Frontal cortex (tissue), 4 donors: ENCODE results near the gene LRTM2. TPM values are rescaled to one million over a fixed set of nuclear protein-coding genes. Genes with fewer than 3 reads are reported as not detected.

Experiments used
- DNase-seq, 2 donors: peaks; one replicate each; pipeline ENCODE4 v3.0.0; 2012; ENCODE audit warnings: low spot score in 2 of 2
- FAIRE-seq: peaks from 2 replicates; lab custom pipeline; 2012; peaks lifted over from hg19 to GRCh38; lab: Jason Lieb, UNC
- total RNA-seq: library from RNA; depleted of rRNA; stranded (reverse); fragments of >200 nt; gene quantifications from one replicate; pipeline ENCODE4 v1.2.3, GENCODE V29; 2014
- donor health status: control.
- donor health status: control.
- donor health status: control.

Gene LRTM2
- total RNA-seq, 1 donor from 2014 or later: 1.6 TPM

- FAIRE-seq (no peak), DNase-seq (no peak)
Observed at GRCh38 chr12:1855241-1855640, 34.9 kb downstream of the LRTM2 start.

- FAIRE-seq (no peak), DNase-seq (no peak)
Observed at GRCh38 chr12:1857086-1857485, 36.7 kb downstream of the LRTM2 start.

- FAIRE-seq (no peak), DNase-seq (no peak)
Observed at GRCh38 chr12:1857821-1858220, 37.5 kb downstream of the LRTM2 start.

- DNase-seq (no peak), FAIRE-seq (no peak)
Observed at GRCh38 chr12:1858456-1858855, 38.1 kb downstream of the LRTM2 start.

GRCh38 chr12:1859643-1860042 lies 39.3 kb downstream of the LRTM2 start:
- FAIRE-seq: no peak

GRCh38 chr12:1862973-1863372 lies 42.6 kb downstream of the LRTM2 start:
- FAIRE-seq (no peak), DNase-seq (no peak)

More at GRCh38 chr12:1859643-1860042, 39.3 kb downstream of the LRTM2 start:
- no peak for DNase-seq

- FAIRE-seq (no peak), DNase-seq (no peak)
Observed at GRCh38 chr12:1863823-1864222, 43.5 kb downstream of the LRTM2 start.

GRCh38 chr12:1864456-1864855 lies 44.1 kb downstream of the LRTM2 start:
- DNase-seq (no peak), FAIRE-seq (no peak)

GRCh38 chr12:1864867-1865266 lies 44.5 kb downstream of the LRTM2 start:
- FAIRE-seq (no peak), DNase-seq (no peak)

- FAIRE-seq (no peak), DNase-seq (no peak)
Observed at GRCh38 chr12:1865284-1865866, 45.0 kb downstream of the LRTM2 start.

- DNase-seq (no peak), FAIRE-seq (no peak)
Observed at GRCh38 chr12:1869145-1869544, 48.8 kb downstream of the LRTM2 start.

- DNase-seq: no peak
- FAIRE-seq: no peak
Observed at GRCh38 chr12:1870086-1870485, 49.7 kb downstream of the LRTM2 start.

- DNase-seq (no peak), FAIRE-seq (no peak)
Observed at GRCh38 chr12:1870998-1871917, 50.9 kb downstream of the LRTM2 start.

GRCh38 chr12:1872001-1872400 lies 51.6 kb downstream of the LRTM2 start:
- DNase-seq: no peak
- FAIRE-seq: no peak

GRCh38 chr12:1872448-1872847 lies 52.1 kb downstream of the LRTM2 start:
- FAIRE-seq (no peak), DNase-seq (no peak)

- DNase-seq (no peak), FAIRE-seq (no peak)
Observed at GRCh38 chr12:1873531-1874510, 53.5 kb downstream of the LRTM2 start.

GRCh38 chr12:1875608-1876007 lies 55.2 kb downstream of the LRTM2 start:
- DNase-seq: no peak
- no peak for FAIRE-seq

GRCh38 chr12:1876086-1876485 lies 55.7 kb downstream of the LRTM2 start:
- FAIRE-seq: no peak
- no peak for DNase-seq

GRCh38 chr12:1877169-1877878 lies 57.0 kb downstream of the LRTM2 start:
- no peak for DNase-seq
- FAIRE-seq: no peak

GRCh38 chr12:1878214-1878613 lies 57.8 kb downstream of the LRTM2 start:
- no peak for DNase-seq
- no peak for FAIRE-seq
